ENCODE measurements around the gene TEKT2. TPM values are rescaled to one million over a fixed set of nuclear protein-coding genes. Genes with fewer than 3 reads are reported as not detected.
A peak's percentile ranks its signal among the peaks of the same experiment; 100 is the strongest.

TEKT2 gene, protein sequence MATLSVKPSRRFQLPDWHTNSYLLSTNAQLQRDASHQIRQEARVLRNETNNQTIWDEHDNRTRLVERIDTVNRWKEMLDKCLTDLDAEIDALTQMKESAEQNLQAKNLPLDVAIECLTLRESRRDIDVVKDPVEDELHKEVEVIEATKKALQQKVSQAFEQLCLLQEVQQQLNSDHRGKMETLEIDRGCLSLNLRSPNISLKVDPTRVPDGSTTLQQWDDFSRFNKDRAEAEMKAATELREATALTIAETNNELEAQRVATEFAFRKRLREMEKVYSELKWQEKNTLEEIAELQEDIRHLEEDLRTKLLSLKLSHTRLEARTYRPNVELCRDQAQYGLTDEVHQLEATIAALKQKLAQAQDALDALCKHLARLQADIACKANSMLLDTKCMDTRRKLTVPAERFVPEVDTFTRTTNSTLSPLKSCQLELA
- 1 to 10 TPM; 1.3 to 1.6 TPM for total RNA-seq

DNA sequence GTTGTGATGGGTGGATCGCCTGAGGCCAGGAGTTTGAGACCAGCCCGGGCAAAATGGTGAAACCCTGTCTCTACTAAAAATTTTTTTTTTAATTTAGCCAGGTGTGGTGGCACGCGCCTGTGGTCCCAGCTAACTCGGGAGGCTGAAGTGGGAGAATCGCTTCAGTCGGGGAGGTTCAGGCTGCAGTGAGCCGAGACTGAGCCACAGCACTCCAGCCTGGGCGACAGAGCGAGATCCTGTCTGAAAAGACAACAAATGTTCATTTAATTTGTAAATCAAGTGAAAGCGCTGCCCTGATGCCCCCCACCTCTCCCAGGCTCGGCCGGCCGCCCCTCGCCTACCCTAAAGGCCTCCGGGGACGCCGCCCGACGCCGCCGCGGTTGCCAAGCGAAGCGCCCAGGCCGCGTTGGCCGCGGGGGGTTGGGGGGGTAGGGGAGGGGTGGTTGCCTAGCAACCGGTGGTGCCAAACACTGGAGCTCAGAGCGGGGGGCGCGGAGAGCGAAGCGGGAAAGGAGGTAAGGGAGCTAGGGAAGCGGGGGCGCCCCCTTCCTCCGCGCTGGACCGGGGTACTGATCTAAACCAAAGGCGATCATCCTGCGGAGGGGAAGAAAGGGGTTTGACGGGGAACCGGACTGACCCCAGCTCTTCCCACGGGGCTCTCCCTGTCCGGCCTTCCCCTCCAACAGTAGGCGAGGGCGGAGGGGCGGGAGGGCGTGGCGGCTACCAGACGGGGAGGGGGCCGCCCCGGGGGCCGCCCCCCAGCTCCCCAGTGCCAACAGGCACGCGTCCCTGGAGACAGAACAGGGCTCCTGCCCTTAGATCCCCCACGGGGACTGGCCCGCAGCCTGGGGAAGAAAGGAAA is at the start of gene TEKT2:
Gene TEKT2, plus strand, starts transcription at position 460 of the 862 bp plus-strand sequence. CDS start 828 bp downstream, outside the sequence.
- DNase-seq (peak; percentile 52 to 67 (median 58)), ATAC-seq (peak; percentile 37)
- H3K36me3 ChIP-seq (replicated peaks in 1 of 2; ENCODE audit: insufficient read depth in 1 of 2, low read depth in 2 of 2), result no peaks in the 10 kb centered on the region
- 12 to 28% methylated on average over 27 to 59 of the region's 59 CpGs for WGBS, 2 donors
- H3K4me1 ChIP-seq, result peaks cover 20% of the 10 kb centered on the region
- H3K4me3 ChIP-seq, result peak within 1 kb of the TSS; percentile 27 to 38
- TF ChIP-seq, protein P1, sequence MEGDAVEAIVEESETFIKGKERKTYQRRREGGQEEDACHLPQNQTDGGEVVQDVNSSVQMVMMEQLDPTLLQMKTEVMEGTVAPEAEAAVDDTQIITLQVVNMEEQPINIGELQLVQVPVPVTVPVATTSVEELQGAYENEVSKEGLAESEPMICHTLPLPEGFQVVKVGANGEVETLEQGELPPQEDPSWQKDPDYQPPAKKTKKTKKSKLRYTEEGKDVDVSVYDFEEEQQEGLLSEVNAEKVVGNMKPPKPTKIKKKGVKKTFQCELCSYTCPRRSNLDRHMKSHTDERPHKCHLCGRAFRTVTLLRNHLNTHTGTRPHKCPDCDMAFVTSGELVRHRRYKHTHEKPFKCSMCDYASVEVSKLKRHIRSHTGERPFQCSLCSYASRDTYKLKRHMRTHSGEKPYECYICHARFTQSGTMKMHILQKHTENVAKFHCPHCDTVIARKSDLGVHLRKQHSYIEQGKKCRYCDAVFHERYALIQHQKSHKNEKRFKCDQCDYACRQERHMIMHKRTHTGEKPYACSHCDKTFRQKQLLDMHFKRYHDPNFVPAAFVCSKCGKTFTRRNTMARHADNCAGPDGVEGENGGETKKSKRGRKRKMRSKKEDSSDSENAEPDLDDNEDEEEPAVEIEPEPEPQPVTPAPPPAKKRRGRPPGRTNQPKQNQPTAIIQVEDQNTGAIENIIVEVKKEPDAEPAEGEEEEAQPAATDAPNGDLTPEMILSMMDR (IDR thresholded peaks at IDR 0.05), result no peak
- peak in 1 of 3 donors; percentile 39 for TF ChIP-seq POLR2A (IDR thresholded peaks at IDR 0.05)
- no peaks in the 10 kb centered on the region for H3K27me3 ChIP-seq
- intact Hi-C loops (cut with DNase I), result no loop called here
- H3K9me3 ChIP-seq, result no peaks in the 10 kb centered on the region
- peak within 1 kb of the TSS; percentile 30 to 76 (median 69) for H3K27ac ChIP-seq

GRCh38 chr1:36034692-36035091 is 49.2 kb upstream of the TEKT2 start:
- Histone ChIP-seq H3K4me3 (no peak overlapping the region), H3K36me3 (replicated peaks in 1 of 2; ENCODE audit: insufficient read depth in 1 of 2, low read depth in 2 of 2) (peaks cover 0 to 5% of the 10 kb centered on the region in 2 donors), H3K4me1 (no peaks in the 10 kb centered on the region), H3K27me3 (no peaks in the 10 kb centered on the region), H3K27ac (no peak overlapping the region), H3K9me3 (no peaks in the 10 kb centered on the region)
- DNase-seq (no peak), ATAC-seq (no peak)
- intact Hi-C loops (cut with DNase I), result no loop called here
- TF ChIP-seq, protein P1 (IDR thresholded peaks at IDR 0.05), result no peak
- TF ChIP-seq POLR2A (IDR thresholded peaks at IDR 0.05), result no peak

DNA sequence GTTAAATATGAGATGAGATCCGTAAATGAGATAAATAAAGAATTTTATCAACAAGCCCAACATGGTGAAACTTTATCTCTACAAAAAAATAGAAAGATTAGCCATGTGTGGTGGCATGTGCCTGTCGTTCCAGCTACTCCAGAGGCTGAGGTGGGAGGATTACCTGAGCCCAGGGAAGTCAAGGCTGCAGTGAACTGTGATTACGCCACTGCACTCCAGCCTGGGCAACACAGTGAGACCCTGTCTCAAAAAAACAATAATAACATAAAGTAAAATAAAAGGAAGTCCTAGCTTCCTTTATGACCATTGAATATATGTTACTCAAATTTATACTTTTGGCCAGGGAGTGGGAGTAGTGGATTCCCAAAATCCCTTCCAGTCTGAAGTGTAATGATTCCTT is 48.7 kb upstream of the TEKT2 start:
- no peaks in the 10 kb centered on the region for H3K4me1 ChIP-seq
- H3K36me3 ChIP-seq (replicated peaks in 1 of 2; ENCODE audit: insufficient read depth in 1 of 2, low read depth in 2 of 2), result peaks cover 0 to 5% of the 10 kb centered on the region in 2 donors
- H3K4me3 ChIP-seq, result no peak overlapping the region
- WGBS, 2 donors, result 89 to 93% methylated on average over 3 of the region's 3 CpGs
- no peak for ATAC-seq
- intact Hi-C loops (cut with DNase I), result no loop called here
- DNase-seq, result no peak
- TF ChIP-seq, protein P1 (IDR thresholded peaks at IDR 0.05), result no peak
- TF ChIP-seq POLR2A (IDR thresholded peaks at IDR 0.05), result no peak
- H3K9me3 ChIP-seq, result no peaks in the 10 kb centered on the region
- no peaks in the 10 kb centered on the region for H3K27me3 ChIP-seq
- H3K27ac ChIP-seq, result no peak overlapping the region

DNA sequence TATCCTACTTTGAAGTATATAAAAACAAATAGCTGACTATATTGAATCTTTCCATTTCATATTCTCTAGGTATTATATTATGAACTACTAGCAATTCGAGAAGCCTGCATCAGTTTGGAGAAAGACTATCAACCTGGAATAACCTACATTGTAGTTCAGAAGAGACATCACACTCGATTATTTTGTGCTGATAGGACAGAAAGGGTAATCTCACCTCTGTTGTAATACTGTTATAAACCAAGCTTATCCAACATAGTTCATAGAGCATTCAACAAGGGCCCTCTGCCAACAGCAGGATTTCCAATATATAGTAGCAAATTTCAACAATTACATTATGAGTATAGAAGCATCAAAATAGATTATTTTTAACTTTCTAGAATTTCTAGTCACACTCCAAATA is 43.7 kb upstream of the TEKT2 start:
- Histone ChIP-seq H3K36me3 (replicated peaks in 1 of 2; ENCODE audit: insufficient read depth in 1 of 2, low read depth in 2 of 2) (peaks cover 0 to 15% of the 10 kb centered on the region in 2 donors), H3K9me3 (no peaks in the 10 kb centered on the region), H3K4me1 (no peaks in the 10 kb centered on the region), H3K27ac (no peak overlapping the region), H3K4me3 (no peak overlapping the region), H3K27me3 (no peaks in the 10 kb centered on the region)
- intact Hi-C loops (cut with DNase I), result no loop called here
- 73 to 80% methylated on average over 2 of the region's 2 CpGs for WGBS, 2 donors
- ATAC-seq, result no peak
- TF ChIP-seq, protein P1 (IDR thresholded peaks at IDR 0.05), result no peak
- TF ChIP-seq POLR2A (IDR thresholded peaks at IDR 0.05), result no peak
- DNase-seq, result no peak
